HG02571 (cell line): ENCODE data around the gene BCOR.

Experiments used
- ATAC-seq: cut with Tn5 transposase; IDR thresholded peaks from one replicate; pipeline ENCODE4 v1.9.1; 2021; ENCODE audit warnings: mild to moderate bottlenecking, moderate library complexity; ENCODE audit not compliant: unreplicated experiment

BCOR gene

GRCh38 chrX:40086569-40087335 lies 11.0 kb downstream of the BCOR start:
- no peak for ATAC-seq

- no peak for ATAC-seq
Observed at GRCh38 chrX:40085714-40086113, 12.0 kb downstream of the BCOR start.

DNA sequence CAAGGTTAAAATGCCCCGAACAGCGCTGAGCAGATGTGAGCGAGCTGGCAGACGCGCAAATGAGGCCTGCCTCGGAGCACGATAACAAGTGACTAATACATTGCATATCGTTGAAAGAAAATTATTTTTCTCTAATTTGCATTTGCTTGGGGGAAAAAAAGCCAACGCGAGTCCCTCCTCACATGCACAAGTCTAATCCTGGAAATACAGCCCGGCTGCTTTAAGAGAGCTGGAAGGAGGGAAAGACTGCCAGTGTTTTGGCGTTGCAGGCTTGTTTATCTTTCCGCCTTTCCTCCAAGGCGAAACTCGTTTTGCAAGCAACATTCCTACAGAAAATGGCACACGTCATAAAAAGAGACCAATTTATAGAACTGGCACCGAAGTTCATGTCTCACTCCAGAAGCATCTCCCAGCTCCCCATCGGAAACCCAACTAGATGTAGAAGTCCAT lies 12.6 kb downstream of the BCOR start:
- no peak for ATAC-seq

GRCh38 chrX:40084471-40085101 lies 13.2 kb downstream of the BCOR start:
- ATAC-seq = no peak

GRCh38 chrX:40083979-40084359 lies 13.8 kb downstream of the BCOR start:
- ATAC-seq = no peak

DNA sequence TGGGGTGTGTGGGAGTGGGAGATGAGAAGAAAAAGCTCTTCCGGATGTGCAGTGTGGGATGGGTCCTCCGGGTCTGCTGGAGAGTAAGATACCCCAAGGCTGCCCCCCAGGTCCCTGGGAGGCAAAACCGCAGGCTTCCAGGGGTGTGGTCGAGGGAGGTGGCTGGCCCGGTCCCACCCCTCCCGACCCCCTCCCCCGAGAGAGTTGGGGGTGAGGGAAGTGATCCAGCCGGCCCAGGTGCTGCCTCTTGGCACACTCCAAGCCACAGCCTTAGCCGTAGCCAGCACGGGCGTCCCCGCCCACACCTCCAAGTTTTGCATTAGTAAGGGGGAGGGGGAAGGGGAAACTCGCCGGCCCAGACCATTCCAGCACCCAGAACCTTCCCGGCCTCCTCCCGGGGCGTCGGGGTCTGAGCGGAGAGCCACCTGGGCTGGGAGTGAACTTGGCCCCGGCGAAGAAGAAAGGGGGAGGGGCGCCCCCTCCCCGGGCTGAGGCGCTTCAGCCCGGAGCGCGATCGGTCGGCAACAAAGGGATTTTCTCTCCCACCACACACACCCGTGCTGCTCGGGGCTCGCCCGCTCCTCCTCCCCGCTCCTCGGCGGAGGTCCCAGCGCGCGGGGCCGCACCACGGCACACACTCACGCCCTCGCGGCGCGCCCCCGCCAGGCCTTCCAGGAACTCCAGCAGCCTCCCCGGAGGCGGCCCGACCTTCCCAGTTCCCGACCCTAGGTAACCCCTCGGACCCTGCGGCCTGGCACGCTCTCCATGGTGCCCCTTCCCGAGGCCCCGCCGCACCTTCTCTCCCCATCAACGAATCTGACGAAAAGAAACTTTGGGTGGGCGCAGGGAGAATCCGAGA lies 14.4 kb downstream of the BCOR start:
- ATAC-seq = no peak

- ATAC-seq = no peak
Observed at GRCh38 chrX:40082447-40083119, 15.2 kb downstream of the BCOR start.

GRCh38 chrX:40081679-40082068 lies 16.1 kb downstream of the BCOR start:
- ATAC-seq = no peak

- no peak for ATAC-seq
Observed at GRCh38 chrX:40080894-40081678, 16.7 kb downstream of the BCOR start.

DNA sequence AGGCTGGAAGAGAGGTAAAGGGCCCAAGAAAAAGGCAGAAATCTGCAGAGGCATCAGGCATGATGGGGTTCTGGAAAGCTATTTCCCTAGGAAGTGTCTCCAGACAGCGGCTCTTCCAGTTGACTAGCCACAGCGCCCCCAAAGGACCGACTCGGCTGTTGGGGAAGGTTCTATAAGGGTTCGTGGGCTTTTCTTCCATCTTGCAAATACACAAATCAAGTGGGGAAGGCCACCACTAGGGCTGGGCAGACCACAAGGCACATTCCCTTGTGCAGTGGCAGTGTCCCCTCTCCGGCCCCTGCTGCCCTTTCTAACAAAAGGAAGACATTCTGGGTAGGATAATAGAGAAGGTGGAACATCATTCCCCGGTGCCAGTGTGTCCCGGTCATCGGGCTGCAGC lies 18.2 kb downstream of the BCOR start:
- ATAC-seq = no peak

DNA sequence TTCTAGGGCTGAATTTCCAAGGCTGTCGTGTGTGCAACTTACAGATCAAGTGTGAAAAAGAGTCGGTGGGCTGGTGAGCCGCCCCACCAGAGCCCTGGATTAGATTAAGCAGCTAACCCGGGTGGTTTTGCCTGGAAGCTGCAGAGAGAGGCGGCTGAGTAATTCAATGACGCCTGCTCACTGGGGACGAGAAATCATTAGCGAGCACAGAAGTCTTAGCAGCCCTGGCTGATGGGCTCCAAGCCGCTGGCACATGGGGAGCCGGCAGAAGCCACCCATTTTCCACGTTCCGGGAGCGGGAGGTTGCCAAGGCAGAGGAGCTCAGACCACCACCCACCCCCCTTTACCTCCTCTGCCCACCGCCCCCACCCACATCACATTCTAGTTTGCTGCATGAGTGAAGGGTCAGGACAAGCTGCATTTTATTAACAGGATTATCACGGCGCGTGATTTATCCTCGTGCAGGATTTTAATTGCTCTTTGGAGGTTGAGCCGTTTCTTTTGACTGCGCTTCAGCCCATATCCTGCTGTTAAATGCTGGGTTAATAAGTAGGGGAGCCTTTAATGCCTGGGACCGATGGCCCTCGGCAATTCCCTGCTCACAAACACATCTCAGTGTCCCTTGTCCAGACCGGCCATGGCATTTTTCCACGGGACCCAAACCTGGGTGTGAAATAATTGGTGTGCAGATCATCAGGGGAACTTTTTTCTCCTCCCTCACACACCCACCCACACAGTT lies 19.1 kb downstream of the BCOR start:
- ATAC-seq = no peak

- no peak for ATAC-seq
Observed at GRCh38 chrX:40077906-40078305, 19.9 kb downstream of the BCOR start.

DNA sequence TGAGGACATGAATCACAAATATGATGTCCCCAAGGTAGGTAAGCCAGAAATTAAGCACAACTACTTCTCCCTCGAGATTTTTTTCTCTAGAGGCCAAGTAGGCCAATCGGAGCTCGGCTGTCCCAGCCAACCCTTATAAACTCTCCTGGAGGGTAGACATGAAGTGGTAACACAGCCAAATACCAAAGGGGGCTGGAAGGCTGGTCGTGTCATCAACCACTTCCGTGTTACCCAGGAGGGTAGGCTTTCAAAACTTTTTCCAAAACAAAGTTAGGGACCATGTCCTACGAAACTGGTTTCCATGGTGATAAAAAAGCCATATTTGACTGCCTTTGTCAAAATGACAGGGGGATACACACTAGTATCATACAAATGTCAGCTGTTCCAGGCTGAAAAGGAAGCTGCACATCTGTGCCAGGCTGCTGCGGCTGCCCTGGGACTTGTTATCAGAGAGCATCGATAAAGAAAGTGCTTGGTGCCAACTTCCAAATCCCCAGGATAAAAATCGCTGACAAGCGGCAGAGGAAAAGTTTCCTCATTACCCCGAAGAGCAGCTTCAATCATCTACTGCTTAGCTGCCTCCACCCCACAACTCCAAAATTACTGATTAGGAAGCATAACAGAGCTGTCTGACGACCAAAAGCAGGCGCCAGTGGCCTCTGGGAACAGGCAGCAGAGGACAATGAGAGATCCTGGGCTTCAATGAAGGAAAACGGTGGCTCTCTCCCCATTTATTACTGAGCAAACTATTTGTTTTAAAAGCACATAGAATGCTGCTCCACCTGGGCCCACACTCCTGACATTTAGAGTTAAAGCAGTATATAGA lies 20.8 kb downstream of the BCOR start:
- ATAC-seq = no peak

GRCh38 chrX:40074959-40075332 lies 22.8 kb downstream of the BCOR start:
- ATAC-seq = no peak

- no peak for ATAC-seq
Observed at GRCh38 chrX:40074080-40074958, 23.4 kb downstream of the BCOR start.

DNA sequence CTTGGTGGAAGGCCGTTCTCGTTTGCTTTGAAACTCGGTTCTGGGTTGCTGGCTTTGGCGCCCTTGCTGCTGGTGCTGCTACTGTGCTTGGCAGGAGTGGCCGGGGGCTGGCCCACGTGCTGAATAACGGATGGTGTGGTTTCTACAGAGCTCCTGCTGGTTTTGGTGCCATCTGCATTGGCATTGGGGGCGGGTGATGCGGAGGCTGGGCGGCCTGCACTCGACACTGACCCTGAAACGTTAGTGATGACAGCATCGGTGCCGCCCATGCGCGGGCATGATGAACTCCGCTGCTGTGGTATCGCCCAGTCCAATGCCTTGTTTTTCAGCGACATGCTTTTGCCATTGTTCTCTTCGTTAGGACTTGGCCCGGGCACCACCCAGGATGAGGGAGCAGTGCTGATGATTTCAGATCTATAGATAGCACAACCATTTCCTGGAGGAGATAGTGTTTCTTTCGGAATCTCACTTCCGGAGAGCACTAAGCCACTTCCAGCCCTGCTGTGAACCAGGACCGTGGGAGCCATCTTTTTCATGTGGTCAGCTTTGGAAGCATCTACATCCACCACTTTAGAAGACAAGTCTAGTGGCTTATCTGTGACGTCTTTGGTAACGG lies 24.2 kb downstream of the BCOR start:
- no peak for ATAC-seq

GRCh38 chrX:40072246-40072645 lies 25.5 kb downstream of the BCOR start:
- no peak for ATAC-seq
